NCI-H2107 treated with DMSO at 0.1 percent for 48 hours (cell line): ENCODE results near the gene KLHL2.

Experiments
- DNase-seq: peaks from one replicate; lab custom pipeline; 2025; ENCODE audit not compliant: unreplicated experiment; lab: John Stamatoyannopoulos, UW

The KLHL2 gene

GRCh38 chr4:165288226-165288625 lies 80.9 kb downstream of the KLHL2 start:
- DNase-seq: no peak

- DNase-seq: no peak
Measured at GRCh38 chr4:165288639-165289422, 81.5 kb downstream of the KLHL2 start.

- DNase-seq: no peak
Measured at GRCh38 chr4:165289423-165289785, 82.0 kb downstream of the KLHL2 start.

- no peak for DNase-seq
Measured at GRCh38 chr4:165293061-165293460, 85.7 kb downstream of the KLHL2 start.

- no peak for DNase-seq
Measured at GRCh38 chr4:165293927-165294649, 86.7 kb downstream of the KLHL2 start.

- DNase-seq: peak; percentile 51
Measured at GRCh38 chr4:165294907-165295306, 87.5 kb downstream of the KLHL2 start.

- DNase-seq: no peak
Measured at GRCh38 chr4:165297626-165298025, 90.3 kb downstream of the KLHL2 start.

- DNase-seq: no peak
Measured at GRCh38 chr4:165299399-165300060, 92.2 kb downstream of the KLHL2 start.

GRCh38 chr4:165301833-165302232 lies 94.5 kb downstream of the KLHL2 start:
- peak; percentile 63 for DNase-seq

- DNase-seq: no peak
Measured at GRCh38 chr4:165302658-165303057, 95.3 kb downstream of the KLHL2 start.

- no peak for DNase-seq
Measured at GRCh38 chr4:165308166-165308565, 100.8 kb downstream of the KLHL2 start.

- no peak for DNase-seq
Measured at GRCh38 chr4:165308606-165309005, 101.2 kb downstream of the KLHL2 start.

GRCh38 chr4:165309456-165309855 lies 102.1 kb downstream of the KLHL2 start:
- DNase-seq: no peak

GRCh38 chr4:165312506-165312905 lies 105.1 kb downstream of the KLHL2 start:
- DNase-seq: no peak

GRCh38 chr4:165319030-165319429 lies 111.7 kb downstream of the KLHL2 start:
- peak; percentile 20 for DNase-seq

- DNase-seq: no peak
Measured at GRCh38 chr4:165319509-165319908, 112.1 kb downstream of the KLHL2 start.

- DNase-seq: no peak
Measured at GRCh38 chr4:165324236-165324917, 117.0 kb downstream of the KLHL2 start.

GRCh38 chr4:165324918-165325304 lies 117.5 kb downstream of the KLHL2 start:
- DNase-seq: no peak

GRCh38 chr4:165325732-165326512 lies 118.6 kb downstream of the KLHL2 start:
- no peak for DNase-seq

- DNase-seq: no peak
Measured at GRCh38 chr4:165326831-165327210, 119.5 kb downstream of the KLHL2 start.
